HG03354 (cell line): ENCODE results near the gene SURF6.
"Not testable (repeated sequence)": the region's sequence is repeated elsewhere in the genome, so short reads cannot be mapped to it uniquely, and the experiment has no call there.

Experiments
- ATAC-seq: cut with Tn5 transposase; IDR thresholded peaks from one replicate; pipeline ENCODE4 v1.9.1; 2021; ENCODE audit warnings: mild to moderate bottlenecking; ENCODE audit not compliant: unreplicated experiment, poor library complexity, severe bottlenecking

SURF6 gene

DNA sequence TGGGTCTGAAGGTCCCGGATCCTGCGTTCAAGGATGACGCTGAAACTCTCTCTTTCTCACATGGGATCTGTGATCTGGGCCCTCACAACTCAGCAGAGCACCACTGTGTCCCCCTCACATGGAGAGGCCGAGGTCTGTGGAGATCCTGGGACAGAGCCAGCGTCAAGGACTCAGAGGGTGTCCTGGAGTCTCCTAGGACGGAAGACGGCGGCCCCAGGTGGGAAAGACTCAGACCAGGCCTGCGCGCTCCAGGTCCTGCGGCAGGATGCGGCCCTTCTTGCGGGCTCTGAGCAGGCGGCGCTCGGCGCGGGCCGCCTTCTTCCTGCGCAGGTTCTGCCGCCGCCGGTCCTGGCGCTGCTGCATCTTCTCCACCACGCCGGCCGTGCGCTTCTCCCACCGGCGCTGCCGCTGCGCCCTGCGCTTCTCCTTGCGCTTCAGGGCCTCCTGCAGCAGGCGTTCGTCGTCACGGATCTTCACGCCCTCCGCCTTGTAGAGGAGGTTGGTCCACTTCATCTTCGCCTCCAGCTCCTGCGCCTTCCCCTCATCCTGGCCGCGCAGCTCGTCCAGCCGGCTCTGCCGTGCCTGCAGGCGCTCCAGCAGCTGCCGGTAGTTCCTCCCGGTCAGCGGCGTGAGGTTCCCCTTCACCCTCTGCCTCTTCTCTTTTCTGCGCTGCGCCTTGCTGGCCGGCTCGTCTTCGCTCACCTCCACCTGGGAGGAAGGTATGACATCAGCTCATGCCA lies 4.2 kb downstream of the SURF6 start:
- ATAC-seq: no peak

DNA sequence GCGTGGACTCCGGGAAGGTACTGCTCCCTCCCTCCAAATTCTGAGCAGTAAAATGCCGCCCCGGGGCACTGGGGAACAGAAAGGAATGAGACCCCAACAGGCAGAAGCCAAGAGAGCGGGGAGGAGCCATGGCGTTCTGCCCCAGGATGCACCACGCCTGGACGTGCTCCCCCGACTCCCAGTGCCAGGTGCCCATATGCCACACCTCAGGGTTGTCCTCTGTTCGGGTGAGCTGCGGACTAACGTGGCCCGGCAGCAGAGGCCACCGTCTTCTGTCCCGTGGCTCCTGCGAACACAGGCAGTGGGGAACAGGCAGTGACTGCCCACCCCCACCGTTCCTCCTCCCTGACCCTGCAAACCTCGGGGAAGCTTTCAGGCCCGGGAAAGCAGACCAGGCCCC lies 4.8 kb downstream of the SURF6 start:
- no peak for ATAC-seq

DNA sequence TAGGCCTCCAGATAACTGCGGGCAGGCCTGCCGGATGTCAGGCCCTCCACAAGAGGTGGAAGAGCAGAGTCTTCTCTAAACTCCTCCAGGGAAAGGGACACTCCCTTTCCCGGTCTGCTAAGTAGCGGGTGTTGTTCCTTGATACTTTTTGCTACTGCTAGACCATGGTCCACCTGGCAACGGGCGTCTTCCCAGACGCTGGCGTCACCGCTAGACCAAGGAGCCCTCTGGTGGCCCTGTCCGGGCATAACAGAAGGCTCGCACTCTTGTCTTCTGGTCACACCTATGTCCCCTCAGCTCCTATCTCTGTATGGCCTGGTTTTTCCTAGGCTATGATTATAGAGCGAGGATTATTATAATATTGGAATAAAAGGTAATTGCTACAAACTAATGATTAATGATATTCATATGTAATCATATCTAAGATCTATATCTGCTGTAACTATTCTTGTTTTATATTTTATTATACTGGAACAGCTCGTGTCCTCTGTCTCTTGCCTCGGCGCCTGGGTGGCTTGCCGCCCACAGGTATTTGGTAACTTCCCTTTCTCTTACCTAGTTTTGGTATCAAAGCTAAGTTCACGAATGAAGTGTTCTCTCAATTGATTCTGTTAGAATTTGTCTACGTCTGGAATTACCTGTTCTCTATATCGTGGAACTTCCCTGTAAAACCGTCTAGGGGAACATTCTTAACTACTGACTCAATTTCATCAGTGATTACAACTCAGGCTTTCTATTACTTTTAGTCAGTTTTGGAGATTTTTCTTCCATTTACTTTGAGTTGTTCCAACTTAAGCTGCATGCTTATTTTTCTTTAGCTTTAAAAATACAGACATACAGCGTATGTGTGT lies 6.5 kb downstream of the SURF6 start:
- ATAC-seq: not testable (repeated sequence)

DNA sequence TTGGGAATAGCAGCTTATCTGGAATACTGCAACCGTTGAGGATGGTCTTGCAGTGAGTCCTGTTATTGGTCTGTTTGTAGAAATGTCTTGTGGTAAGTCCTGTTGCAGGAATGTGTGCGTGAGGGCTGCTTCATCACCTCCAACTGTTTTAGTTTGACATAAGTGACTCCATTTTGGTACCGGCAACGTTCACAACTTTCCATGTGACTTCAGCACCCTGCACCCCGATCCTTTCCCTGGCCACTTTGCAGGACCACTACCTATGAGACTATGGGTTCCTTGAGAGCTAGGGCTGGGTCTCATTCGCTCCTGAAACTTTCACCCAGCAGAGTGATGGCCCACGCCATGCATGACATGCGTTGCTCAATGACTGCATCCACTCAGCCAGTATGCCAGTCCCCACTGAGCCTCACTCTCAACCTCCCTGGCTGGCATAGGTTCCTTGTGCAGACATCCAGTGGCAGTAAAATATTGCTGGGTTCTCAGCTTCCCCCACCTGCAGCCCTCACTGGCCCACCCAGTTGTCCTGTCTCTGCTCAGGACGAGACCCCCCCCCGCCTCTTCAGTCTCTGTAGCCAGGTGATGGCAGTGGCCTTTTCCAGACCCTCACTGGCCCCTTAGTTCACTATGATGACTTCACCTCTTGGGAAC lies 8.0 kb downstream of the SURF6 start:
- ATAC-seq: no peak

DNA sequence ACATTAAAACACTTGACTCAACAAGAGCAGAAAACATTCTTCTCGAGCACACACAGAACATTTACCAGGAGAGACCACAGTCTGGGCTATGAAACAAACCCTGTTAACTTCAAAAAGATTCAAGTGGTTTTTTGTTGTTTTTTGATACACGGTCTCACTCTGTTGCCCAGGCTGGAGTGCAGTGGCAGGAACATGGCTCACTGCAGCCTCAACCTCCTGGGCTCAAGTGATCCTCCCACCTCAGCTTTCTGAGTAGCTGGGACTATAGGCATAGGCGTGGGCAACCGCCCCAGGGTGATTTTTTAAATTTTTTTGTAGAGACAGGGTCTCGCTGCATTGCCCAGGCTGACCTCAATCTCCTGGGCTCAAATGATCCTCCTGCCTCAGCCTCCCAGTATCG lies 9.0 kb downstream of the SURF6 start:
- not testable (repeated sequence) for ATAC-seq

DNA sequence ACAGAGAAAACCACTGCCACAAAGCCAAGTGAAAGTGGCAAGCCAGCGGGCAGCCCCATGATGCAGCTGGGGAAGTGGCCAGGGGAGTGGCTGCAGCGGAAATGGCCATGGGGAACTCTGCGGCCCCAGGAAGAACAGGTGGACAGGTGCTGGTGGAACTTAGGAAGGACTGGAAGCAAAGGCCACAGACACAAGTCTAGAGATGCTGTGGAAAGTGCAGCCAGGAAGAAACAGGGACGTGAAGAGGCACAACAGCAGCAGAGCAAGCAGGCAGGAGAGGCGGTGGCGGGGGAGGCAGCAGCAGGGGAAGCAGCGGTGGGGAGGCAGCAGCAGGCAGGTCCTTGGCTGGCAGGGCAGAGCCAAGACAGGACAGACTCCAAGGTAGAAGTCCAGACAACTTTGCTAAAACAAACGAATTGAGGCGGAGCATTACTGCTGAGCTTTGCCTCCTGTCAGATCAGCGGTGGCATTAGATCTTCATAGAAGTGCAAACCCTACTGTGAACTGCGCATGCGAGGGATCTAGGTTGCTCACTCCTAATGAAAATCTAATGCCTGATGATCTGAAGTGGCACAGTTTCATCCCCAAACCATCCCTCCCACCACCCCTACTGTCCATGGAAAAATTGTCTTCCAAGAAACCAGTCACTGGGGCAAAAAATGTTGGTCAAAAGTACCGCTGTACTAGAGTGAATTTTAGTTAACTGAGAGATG lies 11.8 kb downstream of the SURF6 start:
- ATAC-seq: no peak

DNA sequence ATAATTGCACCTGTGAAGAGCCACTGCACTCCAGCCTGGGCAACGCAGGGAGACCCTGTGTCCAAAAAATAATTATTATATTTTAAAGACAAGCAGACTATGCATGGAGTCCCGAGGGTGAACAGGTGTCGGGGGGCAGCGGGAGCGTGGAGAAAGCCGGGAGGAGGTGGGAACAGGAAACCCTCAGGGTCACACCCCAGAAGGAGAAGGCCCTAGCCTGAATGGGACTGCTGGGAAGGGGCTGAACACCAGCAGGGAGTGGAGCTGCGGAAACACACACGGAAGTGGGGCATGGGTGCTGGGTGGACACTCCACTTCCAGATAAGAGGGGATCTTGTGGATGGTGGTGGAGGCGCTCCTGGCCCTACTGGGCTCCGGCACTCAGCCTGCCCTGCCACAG lies 12.8 kb downstream of the SURF6 start:
- ATAC-seq: no peak

DNA sequence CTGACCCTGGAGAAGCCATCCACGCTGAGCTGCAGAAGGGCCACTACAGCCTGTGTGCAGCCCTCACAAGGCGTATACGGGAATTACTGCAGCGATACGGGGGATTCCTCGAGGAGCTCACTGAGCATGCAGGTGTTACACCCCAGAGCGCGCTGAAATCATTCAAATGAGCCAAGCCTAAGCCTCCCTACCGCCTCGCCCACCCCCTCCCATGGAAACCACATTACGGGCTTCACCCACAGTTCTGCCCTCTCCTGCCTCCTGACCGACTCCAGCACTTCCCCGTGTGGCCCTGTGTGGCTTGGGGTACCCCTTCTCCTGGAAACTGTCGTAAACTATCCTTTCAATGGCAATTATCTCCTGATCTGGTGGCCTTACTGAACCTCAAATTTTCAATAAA lies 13.3 kb downstream of the SURF6 start:
- ATAC-seq: no peak

DNA sequence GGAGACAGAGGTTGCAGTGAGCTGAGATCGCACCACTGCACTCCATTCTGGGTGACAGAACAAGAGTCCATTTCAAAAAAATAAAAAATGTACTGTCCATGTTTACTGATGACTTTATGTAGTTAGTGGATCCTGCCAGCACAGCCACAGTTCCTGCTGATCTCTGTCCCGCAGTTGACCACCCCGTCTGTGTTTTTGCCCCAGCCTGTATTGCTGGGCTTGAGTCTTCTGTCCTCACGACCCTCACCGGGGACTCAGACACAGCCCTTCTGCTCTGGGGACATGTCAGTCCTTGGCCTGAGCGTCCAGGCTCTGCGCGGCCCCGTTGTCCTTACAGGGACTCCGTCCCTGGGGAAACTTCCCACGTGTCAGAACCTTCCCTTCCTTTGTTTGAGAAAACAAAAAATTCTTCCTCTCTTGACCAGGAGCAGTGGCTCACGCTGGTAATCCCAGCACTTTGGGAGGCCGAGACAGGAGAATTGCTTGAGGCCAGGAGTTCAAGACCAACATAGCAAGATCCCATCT lies 14.5 kb downstream of the SURF6 start:
- no peak for ATAC-seq

DNA sequence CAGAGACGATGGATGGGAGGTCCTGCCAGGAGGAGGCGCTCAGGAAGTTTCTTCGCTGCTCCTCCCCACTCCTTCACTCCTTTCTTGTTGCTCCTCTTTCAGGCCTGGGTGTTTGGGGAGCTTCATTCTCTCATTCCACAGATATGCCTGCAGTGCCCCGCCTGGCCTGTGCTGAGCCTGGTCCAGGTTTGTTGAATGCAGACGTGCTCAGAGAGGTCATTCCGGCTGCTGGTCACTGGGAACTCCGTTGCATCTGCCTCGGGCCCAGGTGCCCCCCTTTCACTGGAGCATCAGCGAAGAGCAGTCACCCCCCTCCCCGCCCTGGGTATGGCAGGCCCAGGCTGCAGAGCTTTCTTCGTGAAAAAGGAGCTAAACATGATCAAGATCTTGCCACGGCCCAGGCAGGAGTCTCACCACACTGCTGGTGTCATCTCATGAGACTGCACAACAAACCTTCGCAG lies 15.5 kb downstream of the SURF6 start:
- no peak for ATAC-seq

DNA sequence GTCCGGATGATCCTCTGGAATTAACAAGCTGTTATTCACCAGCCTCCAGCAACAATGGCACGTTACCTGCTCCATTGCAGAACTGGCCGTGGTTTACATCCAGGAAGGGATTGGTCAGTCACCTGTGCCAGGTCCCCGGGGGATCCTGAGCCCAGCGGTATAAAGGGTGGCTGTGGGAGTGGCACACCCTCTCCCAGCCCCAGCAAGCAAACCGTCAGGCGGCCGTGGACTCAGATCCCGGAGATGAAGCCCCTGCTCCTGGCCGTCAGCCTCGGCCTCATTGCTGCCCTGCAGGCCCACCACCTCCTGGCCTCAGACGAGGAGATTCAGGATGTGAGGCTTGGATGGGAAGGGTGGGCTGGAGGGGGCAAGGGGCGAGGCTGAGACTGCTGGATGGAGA lies 18.4 kb downstream of the SURF6 start:
- ATAC-seq: not testable (repeated sequence)

DNA sequence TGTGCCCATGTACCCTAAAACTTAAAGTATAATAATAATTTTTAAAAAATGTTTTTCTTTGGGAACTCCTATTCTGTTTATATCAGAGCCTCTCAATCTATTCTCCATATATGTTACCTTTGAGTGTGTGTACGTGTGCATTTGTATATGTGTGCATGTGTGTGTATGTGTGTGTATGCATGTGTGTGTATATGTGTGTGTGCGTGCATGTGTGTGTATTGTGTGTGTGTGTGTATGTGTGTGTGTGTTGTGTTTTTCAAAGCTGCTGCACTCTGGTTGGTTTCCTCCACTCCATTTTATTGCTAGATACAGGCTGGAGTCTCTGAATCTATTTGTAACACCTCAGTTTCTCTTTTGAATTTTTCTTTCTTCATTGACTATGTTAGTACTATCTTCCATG lies 20.0 kb downstream of the SURF6 start:
- no peak for ATAC-seq

DNA sequence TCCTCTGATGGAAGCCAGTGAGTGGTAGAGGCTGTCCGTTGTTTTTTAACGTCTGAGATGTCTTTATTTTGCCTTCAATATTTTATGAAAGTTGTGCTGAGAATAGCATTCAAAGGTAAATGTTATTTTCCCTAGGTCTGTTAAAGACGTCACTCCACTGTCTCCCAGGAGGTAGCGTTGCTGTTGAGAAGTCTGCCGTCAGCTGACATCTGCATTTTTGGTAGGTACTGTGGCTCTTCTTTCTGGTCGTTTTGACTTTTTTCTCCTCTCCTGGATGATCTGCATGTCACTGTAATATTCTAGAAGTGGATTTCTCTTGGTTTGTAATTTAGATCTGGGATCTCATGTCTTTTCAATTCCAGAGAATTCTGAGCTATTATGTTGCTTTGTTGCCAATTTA lies 26.4 kb downstream of the SURF6 start:
- no peak for ATAC-seq

DNA sequence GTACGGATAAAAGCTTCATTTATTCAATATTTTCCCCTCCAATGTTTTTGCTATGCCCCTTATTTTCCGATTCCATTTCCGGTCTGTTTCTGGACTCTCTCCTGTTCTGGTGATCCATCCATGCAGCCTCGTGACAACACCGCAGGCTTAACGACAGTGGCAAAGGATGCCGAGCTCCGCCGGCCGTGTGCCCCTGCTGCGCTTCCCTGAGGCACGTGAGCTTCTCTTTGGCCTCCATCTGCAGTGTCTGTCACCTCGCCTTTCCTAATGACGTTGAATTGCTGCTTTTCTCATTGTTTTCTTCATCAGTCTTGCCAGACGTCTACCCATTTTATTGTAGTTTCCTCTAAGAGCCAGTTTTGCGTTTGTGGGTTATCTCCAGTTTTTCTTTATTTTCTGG lies 28.7 kb downstream of the SURF6 start:
- ATAC-seq: no peak

DNA sequence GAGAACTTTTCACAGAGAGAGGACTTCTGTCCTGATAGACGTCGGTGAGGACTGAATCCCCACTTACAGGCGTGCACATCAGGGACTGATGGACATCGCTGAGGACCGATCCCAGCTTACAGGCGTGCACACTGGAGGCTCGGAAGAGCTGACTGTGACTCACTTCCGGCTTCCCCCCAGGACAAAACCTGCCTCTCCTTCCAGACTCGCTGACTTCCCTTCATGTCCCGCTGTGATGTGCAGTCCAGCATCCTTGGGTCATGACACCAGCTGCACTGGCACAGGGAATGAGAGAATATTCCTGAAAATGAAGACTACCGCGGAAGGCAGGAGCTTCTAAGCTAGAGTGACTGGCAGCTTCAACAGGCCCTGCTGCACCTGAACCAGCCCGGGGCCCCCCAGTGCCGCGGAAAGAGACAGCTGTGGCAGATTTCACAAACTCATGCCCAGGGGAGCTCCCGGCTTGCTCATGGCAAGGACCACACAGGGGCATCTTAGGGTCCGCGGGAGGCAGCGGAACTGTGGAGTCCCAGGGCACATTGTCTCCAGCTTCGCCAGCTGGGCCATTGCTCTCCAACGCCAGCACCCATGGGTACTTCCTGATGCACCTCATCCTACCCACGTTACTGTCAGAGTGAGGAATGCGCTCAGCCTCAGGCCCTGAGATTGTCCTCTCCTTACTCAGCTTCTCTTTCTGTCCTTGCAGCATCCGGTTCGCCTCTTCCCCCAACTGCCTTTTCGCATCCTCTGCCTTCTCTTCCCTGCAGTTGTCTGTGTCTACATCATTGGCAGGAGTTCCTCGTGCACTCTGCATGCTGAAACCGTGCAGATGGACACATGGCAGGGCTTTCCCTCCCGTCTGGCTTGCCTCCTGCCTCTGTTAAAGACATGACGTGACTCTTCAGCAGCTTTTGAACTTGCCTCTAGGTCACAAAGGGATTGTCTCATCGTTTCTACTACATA lies 29.5 kb downstream of the SURF6 start:
- no peak for ATAC-seq

DNA sequence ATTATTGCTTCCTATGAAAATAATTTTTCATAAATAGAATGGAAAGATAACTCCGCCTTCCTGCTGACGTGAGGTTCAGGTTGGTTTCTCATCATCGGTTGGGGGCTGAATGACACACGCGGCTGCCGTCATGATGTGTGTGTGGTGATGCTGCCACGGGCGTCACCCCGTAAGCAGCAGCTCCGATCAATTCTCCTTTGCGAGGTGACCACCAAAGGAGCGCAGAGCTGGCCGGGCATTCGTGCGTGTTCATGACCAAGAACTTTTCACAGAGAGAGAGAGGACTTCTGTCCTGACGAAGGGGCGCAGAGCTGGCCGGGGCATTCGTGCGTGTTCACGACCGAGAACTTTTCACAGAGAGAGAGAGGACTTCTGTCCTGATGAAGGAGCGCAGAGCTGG lies 30.3 kb downstream of the SURF6 start:
- no peak for ATAC-seq

DNA sequence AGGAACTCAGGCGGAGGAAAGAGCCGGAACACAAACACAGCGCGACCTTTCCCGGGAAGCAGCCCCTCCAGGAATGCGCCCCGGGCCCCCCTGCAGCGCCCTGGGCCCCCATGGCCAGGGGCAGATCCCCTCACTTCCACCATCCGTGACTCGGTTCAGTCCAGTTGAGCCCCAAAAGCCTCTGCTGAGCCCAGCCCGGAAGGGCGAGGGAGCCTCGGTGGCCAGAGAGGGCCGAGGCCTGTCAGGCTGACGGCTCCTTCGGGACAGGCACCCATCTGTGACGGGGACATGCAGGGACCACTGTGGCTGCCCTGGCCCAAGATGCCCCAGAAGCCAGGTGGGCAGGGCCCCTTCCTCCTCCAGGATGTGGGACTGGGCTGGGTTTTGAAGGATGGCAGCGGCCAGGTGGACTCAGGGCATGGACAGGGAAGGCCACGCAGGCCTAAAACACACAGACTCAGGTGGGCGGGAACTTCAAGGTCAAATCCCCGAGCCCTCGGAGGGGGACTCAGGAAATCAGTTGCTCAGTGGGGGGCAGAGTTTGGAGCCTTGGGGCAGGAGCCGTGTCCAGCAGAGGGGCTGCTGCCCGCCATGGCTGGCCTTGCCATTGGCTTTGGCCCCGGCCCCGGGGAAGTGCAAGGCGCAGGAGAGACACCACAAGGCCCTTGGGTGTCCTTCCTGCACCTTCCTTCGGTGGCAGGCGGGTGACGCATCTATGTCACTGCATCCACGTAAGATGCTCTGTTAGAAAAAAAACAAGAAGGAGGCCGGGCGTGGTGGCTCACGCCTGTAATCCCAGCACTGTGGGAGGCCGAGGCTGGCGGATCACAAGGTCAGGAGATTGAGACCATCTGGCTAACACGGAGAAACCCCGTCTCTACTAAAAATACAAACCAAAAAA lies 31.3 kb downstream of the SURF6 start:
- no peak for ATAC-seq

DNA sequence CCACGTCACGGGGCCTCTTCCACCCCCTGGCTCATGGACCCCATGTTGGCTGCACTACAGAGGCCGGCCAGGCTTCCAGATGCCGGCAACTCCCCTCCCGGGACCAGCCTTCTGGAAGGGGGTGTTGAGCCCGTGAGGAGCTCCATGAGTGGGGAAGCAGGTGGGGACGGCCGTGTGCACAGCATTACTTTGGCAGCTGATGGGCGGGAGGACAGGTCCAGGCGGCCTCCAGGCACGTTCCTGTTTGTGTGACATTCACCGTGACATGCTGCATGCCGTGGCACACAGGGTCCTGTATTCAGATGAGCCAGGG lies 31.9 kb downstream of the SURF6 start:
- ATAC-seq: no peak
